ENCODE data around the gene UAP1.

Gene UAP1

GRCh38 chr1:162561616-162562469, at the start of gene UAP1:
Gene UAP1, plus strand, starts transcription at chr1:162561722. Its CDS starts 4,347 bp downstream, at chr1:162566069.
- peak in 1 of 3 donors; percentile 2 for DNase-seq (ENCODE audit: low read depth in 3 of 3, low spot score in 1 of 3)

GRCh38 chr1:162527314-162527713, 34.2 kb upstream of the UAP1 start:
- no peak for DNase-seq (ENCODE audit: low read depth in 3 of 3, low spot score in 1 of 3)

GRCh38 chr1:162530307-162530987, 31.1 kb upstream of the UAP1 start:
- DNase-seq (ENCODE audit: low read depth in 3 of 3, low spot score in 1 of 3) = no peak

- no peak for DNase-seq (ENCODE audit: low read depth in 3 of 3, low spot score in 1 of 3)
These were observed 30.6 kb upstream of the UAP1 start for GRCh38 chr1:162530988-162531319.

- DNase-seq (ENCODE audit: low read depth in 3 of 3, low spot score in 1 of 3) = no peak
These were observed 26.0 kb upstream of the UAP1 start for GRCh38 chr1:162535501-162535900.

- no peak for DNase-seq (ENCODE audit: low read depth in 3 of 3, low spot score in 1 of 3)
These were observed 25.0 kb upstream of the UAP1 start for GRCh38 chr1:162536511-162536910.

- DNase-seq (ENCODE audit: low read depth in 3 of 3, low spot score in 1 of 3) = no peak
These were observed 24.3 kb upstream of the UAP1 start for GRCh38 chr1:162537216-162537615.

GRCh38 chr1:162538815-162539431, 22.6 kb upstream of the UAP1 start:
- DNase-seq (ENCODE audit: low read depth in 3 of 3, low spot score in 1 of 3) = no peak

- DNase-seq (ENCODE audit: low read depth in 3 of 3, low spot score in 1 of 3) = no peak
These were observed 19.8 kb upstream of the UAP1 start for GRCh38 chr1:162541619-162542141.

GRCh38 chr1:162543228-162543627, 18.3 kb upstream of the UAP1 start:
- no peak for DNase-seq (ENCODE audit: low read depth in 3 of 3, low spot score in 1 of 3)

- no peak for DNase-seq (ENCODE audit: low read depth in 3 of 3, low spot score in 1 of 3)
These were observed 13.4 kb upstream of the UAP1 start for GRCh38 chr1:162548170-162548569.

- DNase-seq (ENCODE audit: low read depth in 3 of 3, low spot score in 1 of 3) = no peak
These were observed 12.5 kb upstream of the UAP1 start for GRCh38 chr1:162549001-162549400.

GRCh38 chr1:162550925-162551324, 10.6 kb upstream of the UAP1 start:
- no peak for DNase-seq (ENCODE audit: low read depth in 3 of 3, low spot score in 1 of 3)

- no peak for DNase-seq (ENCODE audit: low read depth in 3 of 3, low spot score in 1 of 3)
These were observed 9.4 kb upstream of the UAP1 start for GRCh38 chr1:162551969-162552683.

GRCh38 chr1:162552684-162553252, 8.8 kb upstream of the UAP1 start:
- DNase-seq (ENCODE audit: low read depth in 3 of 3, low spot score in 1 of 3) = no peak

- no peak for DNase-seq (ENCODE audit: low read depth in 3 of 3, low spot score in 1 of 3)
These were observed 7.3 kb upstream of the UAP1 start for GRCh38 chr1:162554258-162554657.

GRCh38 chr1:162557536-162557935, 4.0 kb upstream of the UAP1 start:
- no peak for DNase-seq (ENCODE audit: low read depth in 3 of 3, low spot score in 1 of 3)

- DNase-seq (ENCODE audit: low read depth in 3 of 3, low spot score in 1 of 3) = no peak
These were observed 1.1 kb upstream of the UAP1 start for GRCh38 chr1:162560303-162561036.

GRCh38 chr1:162561037-162561615, 396 bp upstream of the UAP1 start:
- peak; percentile 91 to 99 (median 95) for DNase-seq (ENCODE audit: low read depth in 3 of 3, low spot score in 1 of 3)

GRCh38 chr1:162562470-162562828, 927 bp downstream of the UAP1 start:
- DNase-seq (ENCODE audit: low read depth in 3 of 3, low spot score in 1 of 3) = no peak

Data from stimulated activated CD4-positive, alpha-beta T cell treated with anti-CD3 and anti-CD28 coated beads, TNF-alpha, amount 100 ng/mL, for 1 hour (primary cell).